Measurements from ENCODE around the gene MRPS21.
"Not testable (repeated sequence)": the region's sequence is repeated elsewhere in the genome, so short reads cannot be mapped to it uniquely, and the experiment has no call there.

Gene MRPS21

DNA sequence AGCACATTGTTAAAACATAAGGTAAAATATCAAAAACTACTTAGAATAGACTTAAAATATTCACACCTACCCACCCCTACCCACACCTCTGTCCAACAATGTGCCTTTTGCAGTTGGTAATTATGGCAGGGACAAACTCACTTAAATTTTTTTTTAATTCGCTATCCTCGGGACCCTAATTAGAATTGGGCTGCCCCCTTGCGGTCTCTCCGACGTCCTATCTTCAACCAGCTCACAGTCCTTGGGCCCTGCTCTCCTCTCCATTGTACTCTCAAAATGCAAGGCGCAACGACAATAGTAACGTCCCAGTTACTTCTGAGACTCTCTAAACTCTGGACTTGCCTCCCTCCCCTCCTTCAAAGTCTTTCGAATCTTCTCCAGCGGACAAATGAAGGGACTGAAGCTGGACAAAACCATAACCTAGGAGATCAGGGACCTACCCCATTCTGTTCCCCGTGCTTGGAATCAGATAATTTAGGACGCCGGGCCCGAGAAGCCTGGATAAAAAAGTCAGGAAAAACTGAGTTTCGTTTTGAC lies 12.4 kb upstream of the MRPS21 start:
- DNase-seq (ENCODE audit: low spot score) = peak; percentile 76

DNA sequence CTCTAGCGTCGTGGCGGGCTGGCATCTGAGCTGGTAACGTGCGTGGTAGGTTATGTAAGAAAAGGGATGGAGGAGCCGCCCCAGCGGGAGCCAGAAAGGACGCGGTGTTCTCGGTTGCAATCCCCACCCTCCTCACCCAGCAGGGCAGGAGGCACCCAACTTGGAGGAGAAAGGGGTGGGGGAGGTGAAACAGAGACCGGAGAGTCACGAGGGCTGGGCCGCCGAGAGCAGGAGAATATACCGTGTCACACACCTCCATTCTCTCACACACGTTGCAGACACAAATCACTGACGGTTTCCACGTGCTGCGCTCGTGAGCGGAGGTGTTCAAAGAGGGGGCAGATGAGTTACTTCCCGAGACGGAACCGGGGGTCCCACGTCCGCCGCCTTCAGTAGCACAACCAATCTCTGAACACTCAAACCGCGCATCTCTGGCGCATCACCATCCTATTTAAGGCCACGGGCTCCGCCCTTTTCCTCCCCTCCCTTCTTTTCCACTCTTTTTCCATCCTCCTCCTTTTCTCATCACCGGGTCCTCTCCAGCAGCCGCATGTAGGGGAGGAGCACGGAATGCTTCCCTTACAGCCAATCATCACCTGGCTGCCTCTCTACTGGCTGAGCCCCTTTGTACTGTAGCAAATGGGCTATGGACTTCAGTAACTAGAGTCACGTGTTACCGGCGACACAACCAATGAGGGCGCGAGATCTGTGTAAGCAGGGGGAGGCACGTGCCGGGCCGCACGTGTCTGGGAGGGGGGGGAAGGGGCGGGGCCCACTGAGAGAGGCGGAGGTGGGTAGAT lies 11.7 kb upstream of the MRPS21 start, which contains the start of gene CIART:
TSS of gene CIART (plus strand) at position 797 of the 800 bp plus-strand sequence. CDS start 714 bp downstream, outside the sequence.
- peak; percentile 100 for DNase-seq (ENCODE audit: low spot score)

DNA sequence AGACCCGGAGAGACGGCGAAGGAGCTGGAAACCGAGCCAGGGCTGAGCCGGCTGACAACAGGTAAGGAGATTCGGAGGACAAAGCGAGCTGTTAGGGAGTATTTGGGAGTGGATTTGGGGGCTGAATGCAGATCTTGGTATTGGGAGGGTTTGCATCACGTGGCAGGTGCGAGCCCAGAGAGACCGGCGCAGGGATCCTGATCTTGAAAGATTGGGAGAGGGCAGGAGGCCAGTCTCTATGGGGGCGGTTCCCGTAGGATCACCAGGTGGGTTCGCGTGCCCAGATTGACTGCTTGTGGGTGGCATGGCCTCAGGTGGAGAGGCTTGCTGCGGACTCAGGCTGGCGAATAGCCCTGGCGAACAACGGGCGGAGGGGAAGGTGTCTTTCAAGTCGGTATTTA lies 11.1 kb upstream of the MRPS21 start:
- no peak for DNase-seq (ENCODE audit: low spot score)

DNA sequence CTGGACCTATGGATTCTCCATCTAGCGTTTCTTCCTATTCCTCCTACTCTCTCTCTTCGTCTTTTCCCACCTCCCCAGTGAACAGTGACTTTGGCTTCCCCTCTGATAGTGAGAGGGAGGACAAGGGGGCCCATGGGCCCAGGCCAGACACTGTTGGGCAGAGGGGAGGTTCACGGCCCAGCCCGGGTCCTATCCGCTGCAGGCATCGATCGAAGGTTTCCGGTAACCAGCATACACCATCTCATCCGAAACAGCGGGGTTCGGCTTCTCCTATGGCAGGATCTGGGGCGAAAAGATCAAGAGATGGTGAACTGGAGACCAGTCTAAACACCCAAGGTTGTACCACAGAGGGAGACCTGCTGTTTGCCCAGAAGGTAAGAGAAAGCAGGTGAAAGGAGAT lies 10.4 kb upstream of the MRPS21 start:
- no peak for DNase-seq (ENCODE audit: low spot score)

DNA sequence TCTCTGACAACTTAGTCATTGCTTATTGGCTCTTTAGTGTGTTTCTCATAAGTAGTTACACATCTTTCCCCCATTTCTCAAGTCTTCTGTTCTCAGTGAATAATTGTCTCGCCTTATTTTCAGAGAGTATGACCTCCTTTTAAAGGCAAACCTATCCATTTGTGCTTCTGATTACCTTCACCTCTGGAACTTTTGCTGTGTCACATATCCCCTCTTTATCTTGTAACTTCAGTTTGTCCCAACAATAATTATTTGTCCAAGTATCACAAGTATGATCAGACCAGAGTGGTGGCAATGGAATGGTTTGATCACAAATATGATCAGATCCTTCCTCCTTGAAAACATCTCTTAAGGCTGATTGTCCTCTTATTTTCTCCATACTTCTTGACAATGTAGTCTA lies 5.3 kb upstream of the MRPS21 start:
- DNase-seq (ENCODE audit: low spot score) = no peak

DNA sequence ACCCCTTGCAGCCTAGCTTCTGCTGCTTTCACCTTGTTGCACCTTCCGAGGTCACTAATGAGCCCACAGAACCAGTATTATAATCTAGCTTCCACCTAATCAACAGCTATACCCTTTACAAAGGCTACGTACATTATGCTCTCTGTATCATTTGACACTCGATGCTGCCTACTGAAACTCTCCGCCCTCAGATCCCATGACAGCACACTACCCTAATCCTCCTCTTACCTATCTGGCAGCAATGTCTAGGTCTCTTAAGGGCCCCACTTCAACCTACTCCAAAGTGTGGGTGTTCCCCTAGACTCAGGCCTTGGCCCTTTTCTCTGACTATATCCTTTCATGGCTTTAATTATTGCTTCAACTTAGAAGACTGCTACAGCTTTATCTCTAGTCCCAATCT lies 4.8 kb upstream of the MRPS21 start:
- no peak for DNase-seq (ENCODE audit: low spot score)

DNA sequence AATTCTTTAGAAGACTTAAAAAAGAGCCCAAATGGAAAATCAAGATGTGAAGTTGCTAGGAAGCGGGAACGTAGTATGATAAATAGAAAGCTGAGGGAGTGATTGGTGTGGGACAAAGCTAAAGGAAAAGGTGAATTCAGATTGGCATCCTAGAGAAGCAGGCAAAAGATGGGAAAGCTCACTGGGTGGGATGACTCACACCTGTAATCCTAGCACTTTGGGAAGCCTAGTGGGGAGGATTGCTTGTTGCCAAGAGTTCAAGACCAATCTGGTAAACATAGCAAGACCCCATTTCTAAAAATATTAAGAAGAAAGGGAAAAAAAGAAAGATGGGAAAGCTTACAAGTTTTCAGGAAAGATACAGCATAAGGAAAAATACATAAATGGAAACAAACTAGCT lies 1.8 kb downstream of the MRPS21 start:
- no peak for DNase-seq (ENCODE audit: low spot score)

DNA sequence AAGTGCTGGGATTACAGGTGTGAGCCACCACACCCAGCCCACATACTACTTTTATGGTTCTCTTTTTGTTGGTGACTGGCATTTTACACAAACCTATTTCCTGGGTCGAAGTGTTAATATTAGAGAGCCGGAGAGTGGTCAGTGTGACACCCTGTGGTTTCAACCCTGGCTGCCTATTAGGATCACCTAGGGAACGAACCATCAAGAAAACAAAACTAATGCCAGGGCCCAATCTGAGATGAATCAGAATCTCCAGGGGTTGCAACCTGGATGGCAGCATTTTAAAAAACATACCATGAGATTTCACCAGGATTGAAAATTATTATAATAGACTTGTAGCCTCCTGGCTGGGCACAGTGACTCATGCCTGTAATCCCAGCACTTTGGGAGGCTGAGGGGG lies 6.1 kb downstream of the MRPS21 start:
- DNase-seq (ENCODE audit: low spot score) = no peak

DNA sequence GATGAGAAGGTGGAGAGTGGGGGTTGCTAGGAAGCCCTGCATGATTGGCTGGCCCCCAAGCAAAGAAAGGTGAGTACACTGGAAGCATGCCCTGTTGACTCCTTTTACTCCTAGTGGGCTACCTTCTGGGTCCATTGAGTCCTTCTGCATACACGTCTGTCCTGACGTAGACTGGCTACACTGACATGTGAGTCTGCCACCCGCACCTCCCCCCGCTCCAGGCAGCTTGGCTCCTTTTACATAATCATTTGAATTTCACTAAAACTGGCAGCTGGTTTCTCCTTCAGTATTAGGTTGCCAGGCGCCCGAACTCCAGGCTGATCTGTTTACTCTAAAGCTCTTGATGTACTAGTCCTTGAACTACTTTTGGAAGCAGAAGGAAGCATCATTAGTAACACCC lies 8.7 kb downstream of the MRPS21 start:
- DNase-seq (ENCODE audit: low spot score) = no peak

DNA sequence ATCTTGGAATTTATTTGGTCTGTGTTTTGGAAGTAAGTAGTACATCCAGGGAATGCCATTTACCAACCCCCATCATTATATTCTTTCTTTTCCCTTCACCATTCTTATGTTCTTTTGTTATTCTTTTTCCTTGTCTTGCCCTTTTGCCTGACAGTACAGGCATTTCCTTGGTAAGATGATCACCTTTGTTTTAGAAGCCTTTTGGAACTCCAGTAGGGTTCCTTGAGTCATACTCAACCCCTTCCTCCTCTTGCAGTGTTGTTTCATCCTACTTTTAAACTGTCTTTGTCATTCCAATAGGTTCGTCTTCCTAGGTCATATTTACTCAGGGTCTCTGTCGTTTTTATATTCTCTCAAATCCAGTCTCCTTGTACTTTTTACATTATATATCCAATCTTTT lies 9.2 kb downstream of the MRPS21 start:
- no peak for DNase-seq (ENCODE audit: low spot score)

DNA sequence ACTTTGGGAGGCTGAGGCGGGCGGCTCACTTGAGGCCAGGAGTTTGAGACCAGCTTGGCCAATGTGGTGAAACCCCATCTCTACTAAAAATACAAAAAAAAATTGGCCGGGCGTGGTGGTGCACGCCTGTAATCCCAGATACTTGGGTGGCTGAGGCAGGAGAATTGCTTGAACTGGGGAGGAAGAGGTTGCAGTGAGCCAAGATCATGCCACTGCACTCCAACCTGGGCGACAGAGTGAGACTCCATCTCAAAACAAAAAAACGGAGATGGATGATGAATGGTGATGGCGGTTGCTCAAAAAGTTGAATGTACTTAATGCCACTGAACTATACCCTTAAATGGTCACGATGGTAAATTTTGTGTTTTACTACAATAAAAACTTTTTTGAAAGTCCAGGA lies 14.9 kb downstream of the MRPS21 start:
- DNase-seq (ENCODE audit: low spot score) = not testable (repeated sequence)

DNA sequence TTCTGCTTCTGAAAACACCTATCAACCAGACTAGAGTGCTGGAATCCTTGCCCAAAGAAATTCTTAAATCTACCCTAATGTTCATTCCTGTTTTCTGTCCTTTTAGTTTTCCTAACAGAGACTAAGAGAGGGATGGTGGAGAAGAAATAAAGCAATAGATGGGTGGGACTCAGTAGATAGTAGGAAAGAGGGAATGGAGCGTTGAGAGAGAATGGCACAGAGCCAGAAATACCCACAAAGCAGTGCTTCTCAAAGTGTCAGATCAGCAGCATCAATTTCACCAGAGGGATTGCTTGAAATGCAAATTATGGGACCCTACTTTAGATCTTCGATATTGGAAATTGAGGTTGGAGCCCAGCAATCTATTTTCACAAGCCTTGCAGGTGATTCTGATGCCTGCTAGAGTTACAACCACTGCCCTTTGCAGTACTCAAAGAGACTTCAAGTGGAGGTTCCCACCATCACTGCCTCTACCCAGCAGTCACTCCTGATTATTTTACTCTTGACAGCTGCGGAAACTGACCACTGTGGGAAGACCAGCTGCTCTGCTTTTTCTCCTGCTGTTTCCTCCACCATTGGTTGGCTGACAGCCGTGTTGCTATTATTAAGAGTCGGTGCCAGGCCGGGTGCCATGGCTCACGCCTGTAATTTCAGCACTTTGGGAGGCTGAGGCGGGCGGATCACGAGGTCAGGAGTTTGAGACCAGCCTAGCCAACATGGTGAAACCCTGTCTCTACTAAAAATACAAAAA lies 16.3 kb downstream of the MRPS21 start:
- no peak for DNase-seq (ENCODE audit: low spot score)

DNA sequence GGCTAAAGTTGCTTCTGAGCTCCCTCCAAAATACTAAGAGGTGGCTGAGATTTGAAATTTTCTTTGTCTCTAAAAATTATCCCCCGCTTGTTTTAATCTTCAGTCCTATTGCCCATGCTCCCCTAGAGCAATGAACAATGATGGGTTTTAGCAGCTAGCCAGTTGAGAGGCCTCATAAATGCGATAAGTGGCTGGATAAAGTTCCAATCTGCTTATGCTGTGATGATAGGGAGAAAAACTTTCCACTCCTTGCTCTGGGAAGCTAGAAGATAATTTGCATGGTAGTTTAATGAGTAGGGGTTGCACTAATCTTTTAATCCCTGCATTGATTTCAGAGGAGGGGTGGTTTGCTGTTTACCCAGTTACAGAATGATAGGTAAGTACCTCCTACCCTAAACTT lies 18.1 kb downstream of the MRPS21 start:
- DNase-seq (ENCODE audit: low spot score) = no peak

DNA sequence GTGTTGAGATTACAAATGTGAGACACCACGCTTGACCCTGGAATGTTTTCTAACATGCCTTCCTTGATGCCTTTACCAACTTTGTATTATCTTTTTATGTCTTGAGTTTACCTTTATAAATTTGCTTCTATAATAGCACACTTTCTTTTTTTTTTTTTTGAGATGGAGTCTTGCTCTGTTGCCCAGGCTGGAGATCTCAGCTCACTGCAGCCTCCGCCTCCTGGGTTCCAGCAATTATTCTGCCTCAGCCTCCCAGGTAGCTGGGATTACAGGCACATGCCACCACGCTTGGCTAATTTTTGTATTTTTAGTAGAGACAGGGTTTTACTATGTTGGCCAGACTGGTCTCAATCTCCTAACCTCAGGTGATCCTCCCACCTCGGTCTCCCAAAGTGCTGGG lies 21.0 kb downstream of the MRPS21 start:
- DNase-seq (ENCODE audit: low spot score) = not testable (repeated sequence)

DNA sequence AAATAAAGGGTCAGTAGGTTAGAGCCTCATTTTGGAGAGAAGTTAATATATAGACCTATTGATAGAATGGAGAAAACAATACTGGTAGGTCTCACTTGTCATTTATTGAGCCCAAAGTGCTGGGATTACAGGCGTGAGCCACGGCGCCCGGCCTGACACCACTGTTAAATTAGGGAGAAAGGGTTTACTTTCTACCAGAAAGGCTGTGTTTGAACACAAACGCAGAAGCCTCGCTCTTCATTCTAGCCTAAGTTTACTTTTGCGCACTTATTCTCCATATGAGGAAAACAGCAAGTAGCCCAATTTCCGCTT lies 27.0 kb downstream of the MRPS21 start:
- DNase-seq (ENCODE audit: low spot score) = no peak

DNA sequence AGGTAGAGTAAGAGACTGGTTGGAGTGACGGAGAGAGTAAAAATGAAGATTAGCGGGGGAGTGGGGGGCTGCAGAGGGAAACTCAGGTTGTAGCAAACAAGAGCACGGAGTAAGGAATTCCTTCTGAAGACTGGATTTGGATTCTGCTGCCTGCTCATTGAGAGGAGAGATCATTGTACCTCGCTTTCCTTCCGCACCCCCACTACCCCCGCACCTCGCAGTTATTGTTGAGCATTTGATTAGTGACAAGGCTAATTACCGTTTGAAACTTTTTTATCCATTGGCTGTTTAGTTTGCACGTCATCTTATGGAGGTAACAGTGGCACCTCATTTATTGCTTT lies 28.1 kb downstream of the MRPS21 start:
- DNase-seq (ENCODE audit: low spot score) = no peak

DNA sequence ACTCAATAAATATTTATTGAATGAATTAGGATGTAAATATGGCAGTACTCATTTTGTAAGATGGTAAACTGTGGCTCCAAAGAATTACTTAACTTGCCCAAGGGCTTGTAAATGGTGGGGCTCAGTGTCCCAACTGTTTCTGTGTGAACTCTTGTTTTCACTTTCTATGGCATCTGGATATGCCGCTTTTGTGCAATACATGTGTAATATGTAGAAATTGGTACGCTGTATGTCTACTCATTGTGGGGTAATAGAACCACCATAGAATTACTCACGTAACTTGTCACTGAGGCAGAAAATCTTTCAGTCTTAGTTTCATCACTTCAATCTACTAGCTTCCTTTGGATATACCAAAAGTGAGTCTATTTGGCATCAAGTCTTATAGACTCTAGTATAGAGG lies 28.6 kb downstream of the MRPS21 start:
- DNase-seq (ENCODE audit: low spot score) = no peak

DNA sequence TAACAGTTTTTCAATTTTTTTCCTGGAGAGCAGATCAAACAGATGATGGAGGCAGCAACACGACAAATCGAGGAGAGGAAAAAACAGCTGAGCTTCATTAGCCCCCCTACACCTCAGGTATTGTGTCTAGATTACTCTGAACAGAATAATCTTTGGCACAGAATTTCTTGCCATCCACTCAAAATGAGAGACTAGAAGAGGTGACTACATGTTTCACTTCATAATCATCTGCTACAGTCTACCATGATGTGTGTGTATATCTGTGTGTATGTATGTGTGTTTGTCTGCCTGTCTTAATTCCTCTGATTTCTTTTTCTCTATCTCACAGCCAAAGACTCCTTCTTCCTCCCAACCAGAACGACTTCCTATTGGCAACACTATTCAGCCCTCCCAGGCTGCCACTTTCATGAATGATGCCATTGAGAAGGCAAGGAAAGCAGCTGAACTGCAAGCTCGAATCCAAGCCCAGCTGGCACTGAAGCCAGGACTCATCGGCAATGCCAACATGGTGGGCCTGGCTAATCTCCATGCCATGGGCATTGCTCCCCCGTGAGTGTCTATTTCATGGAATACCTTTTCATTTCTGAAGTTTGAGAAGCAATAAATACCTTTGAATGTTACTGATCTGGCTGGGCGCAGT lies 39.1 kb downstream of the MRPS21 start:
- no peak for DNase-seq (ENCODE audit: low spot score)

DNA sequence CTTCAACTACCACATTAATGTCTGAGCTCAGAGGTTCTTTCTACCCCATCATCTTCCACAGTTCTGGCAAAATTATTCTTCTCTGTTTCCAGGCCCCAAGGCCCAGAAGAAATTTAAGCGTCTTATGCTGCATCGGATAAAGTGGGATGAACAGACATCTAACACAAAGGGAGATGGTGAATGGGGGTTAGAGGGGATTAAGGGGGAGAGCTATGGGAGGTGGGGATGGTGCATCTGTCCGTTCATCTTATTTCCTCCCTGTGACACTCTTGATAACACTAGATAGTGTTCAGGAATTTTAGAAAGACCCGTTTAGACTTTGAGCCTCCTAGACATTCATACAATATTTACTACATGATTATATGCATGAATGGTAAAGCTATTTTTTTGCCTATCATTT lies 52.7 kb downstream of the MRPS21 start:
- DNase-seq (ENCODE audit: low spot score) = no peak

DNA sequence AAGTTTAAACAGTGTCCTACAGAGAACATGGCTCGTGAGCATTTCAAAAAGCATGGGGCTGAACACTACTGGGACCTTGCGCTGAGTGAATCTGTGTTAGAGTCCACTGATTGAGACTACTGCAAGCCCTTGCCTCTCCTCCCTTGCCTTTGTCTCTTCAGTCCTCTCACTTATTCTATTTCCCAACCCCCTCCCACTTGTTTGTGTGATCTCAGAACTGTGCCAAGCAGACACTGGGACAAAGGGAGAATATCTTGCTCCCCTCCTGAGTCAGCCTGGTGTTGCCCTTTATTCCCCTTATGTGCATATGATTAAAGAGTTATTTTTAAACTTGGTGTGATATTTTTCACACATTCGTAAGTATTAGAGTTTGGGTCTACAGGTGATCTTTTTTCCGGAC lies 59.2 kb downstream of the MRPS21 start:
- DNase-seq (ENCODE audit: low spot score) = no peak

Measured in SK-N-DZ (cell line).